ENCODE results near the gene GNAS.

DNA sequence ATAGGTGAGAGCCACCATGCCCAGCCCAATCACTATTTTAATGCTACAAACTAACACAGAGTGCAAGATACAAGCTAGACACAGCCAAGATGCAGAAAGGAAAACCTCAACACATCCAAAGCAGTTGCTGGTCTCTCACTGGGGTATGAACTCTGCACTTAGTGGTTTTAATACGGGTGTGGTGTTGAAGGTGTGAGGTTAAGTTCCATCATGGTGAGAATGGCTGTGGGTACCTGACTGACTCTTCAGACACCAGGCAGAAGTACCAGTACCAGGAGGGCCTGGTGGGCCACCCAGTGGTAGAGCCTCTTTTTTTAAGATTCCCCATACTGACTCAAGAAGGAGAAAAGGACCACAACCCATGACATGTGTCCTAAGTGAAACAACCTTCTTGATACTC lies 14.8 kb upstream of the GNAS start:
- TF ChIP-seq, protein P1, sequence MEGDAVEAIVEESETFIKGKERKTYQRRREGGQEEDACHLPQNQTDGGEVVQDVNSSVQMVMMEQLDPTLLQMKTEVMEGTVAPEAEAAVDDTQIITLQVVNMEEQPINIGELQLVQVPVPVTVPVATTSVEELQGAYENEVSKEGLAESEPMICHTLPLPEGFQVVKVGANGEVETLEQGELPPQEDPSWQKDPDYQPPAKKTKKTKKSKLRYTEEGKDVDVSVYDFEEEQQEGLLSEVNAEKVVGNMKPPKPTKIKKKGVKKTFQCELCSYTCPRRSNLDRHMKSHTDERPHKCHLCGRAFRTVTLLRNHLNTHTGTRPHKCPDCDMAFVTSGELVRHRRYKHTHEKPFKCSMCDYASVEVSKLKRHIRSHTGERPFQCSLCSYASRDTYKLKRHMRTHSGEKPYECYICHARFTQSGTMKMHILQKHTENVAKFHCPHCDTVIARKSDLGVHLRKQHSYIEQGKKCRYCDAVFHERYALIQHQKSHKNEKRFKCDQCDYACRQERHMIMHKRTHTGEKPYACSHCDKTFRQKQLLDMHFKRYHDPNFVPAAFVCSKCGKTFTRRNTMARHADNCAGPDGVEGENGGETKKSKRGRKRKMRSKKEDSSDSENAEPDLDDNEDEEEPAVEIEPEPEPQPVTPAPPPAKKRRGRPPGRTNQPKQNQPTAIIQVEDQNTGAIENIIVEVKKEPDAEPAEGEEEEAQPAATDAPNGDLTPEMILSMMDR (conservative IDR thresholded peaks at IDR 0.05) = no peak
- TF ChIP-seq ZFX (IDR thresholded peaks at IDR 0.05) = no peak

Measured in C4-2B (cell line).